DND-41 (cell line): ENCODE measurements around the gene GPR18.

ENCODE experiments used
- EZH2 ChIP-seq: IDR thresholded peaks from 3 replicates; pipeline ENCODE4 v1.6.1; 2012; ENCODE audit warnings: borderline replicate concordance, low read depth, mild to moderate bottlenecking, moderate library complexity, low read length, inconsistent platforms; ENCODE audit not compliant: severe bottlenecking
- TF ChIP-seq, protein P1 (sequence below): IDR thresholded peaks from 2 replicates; pipeline ENCODE4 v1.5.1; 2012; ENCODE audit warnings: borderline replicate concordance, low read length, moderate library complexity, mild to moderate bottlenecking; ENCODE audit not compliant: poor library complexity, severe bottlenecking; ENCODE audit errors: extremely low read depth

- TF ChIP-seq, protein P1, sequence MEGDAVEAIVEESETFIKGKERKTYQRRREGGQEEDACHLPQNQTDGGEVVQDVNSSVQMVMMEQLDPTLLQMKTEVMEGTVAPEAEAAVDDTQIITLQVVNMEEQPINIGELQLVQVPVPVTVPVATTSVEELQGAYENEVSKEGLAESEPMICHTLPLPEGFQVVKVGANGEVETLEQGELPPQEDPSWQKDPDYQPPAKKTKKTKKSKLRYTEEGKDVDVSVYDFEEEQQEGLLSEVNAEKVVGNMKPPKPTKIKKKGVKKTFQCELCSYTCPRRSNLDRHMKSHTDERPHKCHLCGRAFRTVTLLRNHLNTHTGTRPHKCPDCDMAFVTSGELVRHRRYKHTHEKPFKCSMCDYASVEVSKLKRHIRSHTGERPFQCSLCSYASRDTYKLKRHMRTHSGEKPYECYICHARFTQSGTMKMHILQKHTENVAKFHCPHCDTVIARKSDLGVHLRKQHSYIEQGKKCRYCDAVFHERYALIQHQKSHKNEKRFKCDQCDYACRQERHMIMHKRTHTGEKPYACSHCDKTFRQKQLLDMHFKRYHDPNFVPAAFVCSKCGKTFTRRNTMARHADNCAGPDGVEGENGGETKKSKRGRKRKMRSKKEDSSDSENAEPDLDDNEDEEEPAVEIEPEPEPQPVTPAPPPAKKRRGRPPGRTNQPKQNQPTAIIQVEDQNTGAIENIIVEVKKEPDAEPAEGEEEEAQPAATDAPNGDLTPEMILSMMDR, result no peak
- TF ChIP-seq EZH2, result no peak
These were observed 27.2 kb downstream of the GPR18 start for GRCh38 chr13:99230991-99231390.
